ELR (cell line): ENCODE data around the gene CAPN13.

Experiments
- DNase-seq: peaks from one replicate; pipeline ENCODE4 v3.0.0-alpha.2; 2015; ENCODE audit warnings: low read depth

The CAPN13 gene

GRCh38 chr2:30764021-30764800 lies 43.0 kb downstream of the CAPN13 start:
- DNase-seq, result no peak

- peak; percentile 8 for DNase-seq
Observed at GRCh38 chr2:30763151-30763660, 44.0 kb downstream of the CAPN13 start.

GRCh38 chr2:30761226-30761625 lies 46.0 kb downstream of the CAPN13 start:
- no peak for DNase-seq

GRCh38 chr2:30759481-30759880 lies 47.8 kb downstream of the CAPN13 start:
- no peak for DNase-seq

- DNase-seq, result no peak
Observed at GRCh38 chr2:30758191-30758651, 49.0 kb downstream of the CAPN13 start.

GRCh38 chr2:30757749-30758148 lies 49.5 kb downstream of the CAPN13 start:
- DNase-seq, result no peak

- no peak for DNase-seq
Observed at GRCh38 chr2:30756971-30757370, 50.3 kb downstream of the CAPN13 start.

GRCh38 chr2:30756051-30756719 lies 51.1 kb downstream of the CAPN13 start:
- peak; percentile 35 for DNase-seq

- no peak for DNase-seq
Observed at GRCh38 chr2:30753630-30754029, 53.6 kb downstream of the CAPN13 start.

GRCh38 chr2:30752811-30753210 lies 54.4 kb downstream of the CAPN13 start:
- no peak for DNase-seq

GRCh38 chr2:30747206-30747605 lies 60.0 kb downstream of the CAPN13 start:
- DNase-seq, result no peak

- DNase-seq, result no peak
Observed at GRCh38 chr2:30744823-30745222, 62.4 kb downstream of the CAPN13 start.

GRCh38 chr2:30741576-30741975 lies 65.7 kb downstream of the CAPN13 start:
- DNase-seq, result no peak

- no peak for DNase-seq
Observed at GRCh38 chr2:30738141-30738911, 68.9 kb downstream of the CAPN13 start.

GRCh38 chr2:30737326-30737610 lies 70.0 kb downstream of the CAPN13 start:
- DNase-seq, result no peak

GRCh38 chr2:30736461-30737325 lies 70.6 kb downstream of the CAPN13 start:
- no peak for DNase-seq

- DNase-seq, result no peak
Observed at GRCh38 chr2:30733876-30734520, 73.2 kb downstream of the CAPN13 start.

GRCh38 chr2:30732876-30733275 lies 74.4 kb downstream of the CAPN13 start:
- no peak for DNase-seq

GRCh38 chr2:30732376-30732775 lies 74.9 kb downstream of the CAPN13 start:
- DNase-seq, result no peak

- no peak for DNase-seq
Observed at GRCh38 chr2:30731706-30732105, 75.5 kb downstream of the CAPN13 start.
